HCT116 (cell line): Measurements from ENCODE around the gene TRIM10. TPM values are rescaled to one million over a fixed set of nuclear protein-coding genes. Genes with fewer than 3 reads are reported as not detected.
"Not testable (repeated sequence)": the region's sequence is repeated elsewhere in the genome, so short reads cannot be mapped to it uniquely, and the experiment has no call there.

ENCODE experiments used
- ATAC-seq: fragments of 200-7000 bp; cut with Tn5 transposase; 2 replicates; pipeline ENCODE4 v1.9.1; 2020; ENCODE audit warnings: mild to moderate bottlenecking, moderate library complexity
- BruUV-seq: library from RNA; stranded (reverse); fragments of 400-500 nt; replicated peaks from 2 replicates; lab custom pipeline; 2021; lab: Mats Ljungman, UMichigan
- CTCF ChIA-PET: fragments of 300-600 bp; sonication (Branson Sonifier 250); formaldehyde crosslinking; loops from one replicate; lab custom pipeline; 2021; ENCODE audit warnings: antibody characterized with exemption; lab: Charles Lee
- POLR2A ChIA-PET: fragments of 300-600, 350-600 bp; sonication (Branson Sonifier 250); formaldehyde crosslinking; loops from one replicate; lab custom pipeline; 2021; ENCODE audit warnings: antibody characterized with exemption; lab: Charles Lee
- RAD21 ChIA-PET, 2 experiments: fragments of 300-600 bp; sonication (Branson Sonifier 250); formaldehyde crosslinking; loops; one replicate each; lab custom pipeline; 2023; ENCODE audit warnings: low total read pairs in 2 of 2; ENCODE audit not compliant: uncharacterized antibody in 2 of 2, unreplicated experiment in 2 of 2, low non-redundant PET in 1 of 2; lab: Charles Lee
- DNase-seq: peaks from one replicate; pipeline ENCODE4 v3.0.0-alpha.2; 2010; ENCODE audit warnings: low read depth, low spot score
- H2AFZ ChIP-seq: fragments of 200-600 bp; shearing (Covaris generic), sonication (generic); 2 replicates; pipeline ENCODE4 v1.6.1; 2017; ENCODE audit warnings: low read depth, mixed run types, mixed read lengths, antibody characterized with exemption, low read length; ENCODE audit not compliant: poor library complexity, severe bottlenecking
- H3K27ac ChIP-seq: 2 replicates; pipeline ENCODE4 v1.5.1; 2012; ENCODE audit warnings: low read depth, low read length
- H3K27me3 ChIP-seq: fragments of 200-600 bp; sonication (generic); 2 replicates; pipeline ENCODE4 v1.6.1; 2016; ENCODE audit warnings: mixed run types, low read length, mixed read lengths; ENCODE audit not compliant: insufficient read depth
- H3K36me3 ChIP-seq, 2 experiments: fragments of 200-500 bp in 1 of 2; fragments of 200-600 bp in 1 of 2; sonication (Bioruptor generic) in 1 of 2; sonication (generic) in 1 of 2; 2 replicates each; pipeline versions ENCODE4 v1.5.1 to v1.6.1; 2014 to 2016; ENCODE audit warnings: low read length in 2 of 2, inconsistent platforms in 1 of 2, mixed read lengths in 1 of 2, mixed run types in 1 of 2; ENCODE audit not compliant: insufficient read depth in 2 of 2, control insufficient read depth in 1 of 2
- H3K4me1 ChIP-seq, 2 experiments: fragments of 200-600 bp in 1 of 2; sonication (generic) in 1 of 2; 2 replicates each; pipeline versions ENCODE4 v1.5.1 to v1.6.1; 2012 to 2017; ENCODE audit warnings: low read length in 2 of 2, inconsistent platforms in 1 of 2, mild to moderate bottlenecking in 1 of 2, mixed read lengths in 1 of 2, mixed run types in 1 of 2, moderate library complexity in 1 of 2; ENCODE audit not compliant: insufficient read depth in 2 of 2, control insufficient read depth in 1 of 2
- H3K4me2 ChIP-seq: fragments of 200-600 bp; sonication (generic); 2 replicates; pipeline ENCODE4 v1.6.1; 2017; ENCODE audit warnings: mixed run types, low read length, mixed read lengths
- H3K4me3 ChIP-seq, 2 experiments: fragments of 200-600 bp in 1 of 2; sonication (generic) in 1 of 2; replicated peaks in 1 of 2; 2 replicates each; pipeline ENCODE4 v1.5.1; 2011 to 2016; ENCODE audit warnings: low read length in 2 of 2, control low read depth in 1 of 2, low read depth in 1 of 2, mild to moderate bottlenecking in 1 of 2, mixed read lengths in 1 of 2, mixed run types in 1 of 2
- H3K79me2 ChIP-seq: fragments of 200-600 bp; sonication (generic); 2 replicates; pipeline ENCODE4 v1.6.1; 2017; ENCODE audit warnings: mild to moderate bottlenecking, mixed run types, low read length, moderate library complexity, mixed read lengths; ENCODE audit not compliant: insufficient read depth
- H3K9ac ChIP-seq: fragments of 200-600 bp; sonication (generic); 2 replicates; pipeline ENCODE4 v1.6.1; 2016; ENCODE audit warnings: low read length, mixed read lengths
- H3K9me2 ChIP-seq: fragments of 200-600 bp; sonication (generic), shearing (Covaris generic); 2 replicates; pipeline ENCODE4 v1.6.1; 2017; ENCODE audit warnings: mixed run types, mild to moderate bottlenecking, moderate library complexity; ENCODE audit not compliant: insufficient read depth
- H3K9me3 ChIP-seq, 2 experiments: fragments of 200-500 bp in 1 of 2; fragments of 200-600 bp in 1 of 2; sonication (Bioruptor generic) in 1 of 2; sonication (generic) in 1 of 2; 2 replicates each; pipeline ENCODE4 v1.6.1; 2014 to 2017; ENCODE audit warnings: low read length in 2 of 2, mixed read lengths in 2 of 2, inconsistent platforms in 1 of 2, low read depth in 1 of 2, mild to moderate bottlenecking in 1 of 2, mixed run types in 1 of 2, moderate library complexity in 1 of 2; ENCODE audit not compliant: control insufficient read depth in 1 of 2, insufficient read depth in 1 of 2
- H4K20me1 ChIP-seq: fragments of 200-600 bp; sonication (generic), shearing (Covaris generic); 2 replicates; pipeline ENCODE4 v1.6.1; 2017; ENCODE audit warnings: mixed run types, mild to moderate bottlenecking, moderate library complexity; ENCODE audit not compliant: insufficient read depth
- CBX3 ChIP-seq: IDR thresholded peaks from 2 replicates; pipeline ENCODE4 v1.6.1; 2012; ENCODE audit warnings: low read depth
- CEBPB ChIP-seq: IDR thresholded peaks from 2 replicates; pipeline ENCODE4 v1.6.1; 2012; ENCODE audit warnings: low read depth
- EZH2phosphoT487 ChIP-seq: fragments of 200-600 bp; IDR thresholded peaks from 2 replicates; pipeline ENCODE4 v1.6.1; 2018; ENCODE audit warnings: antibody characterized with exemption, borderline replicate concordance
- FOSL1 ChIP-seq: IDR thresholded peaks from 2 replicates; pipeline ENCODE4 v1.6.1; 2012; ENCODE audit warnings: low read depth
- MAX ChIP-seq: IDR thresholded peaks from 2 replicates; pipeline ENCODE4 v1.6.1; 2012
- POLR2A ChIP-seq: IDR thresholded peaks from 2 replicates; pipeline ENCODE4 v1.7.0; 2011; ENCODE audit warnings: borderline replicate concordance; ENCODE audit not compliant: insufficient read depth, insufficient read length; ENCODE audit errors: extremely low read depth
- REST ChIP-seq: IDR thresholded peaks from 2 replicates; pipeline ENCODE4 v1.6.1; 2012; ENCODE audit warnings: low read depth
- SRF ChIP-seq: IDR thresholded peaks from 2 replicates; pipeline ENCODE4 v1.6.1; 2012; ENCODE audit warnings: low read depth
- TCF7L2 ChIP-seq: IDR thresholded peaks from 2 replicates; pipeline ENCODE4 v1.7.0; 2011; ENCODE audit warnings: borderline replicate concordance, inconsistent platforms; ENCODE audit not compliant: insufficient read depth, insufficient read length; ENCODE audit errors: extremely low read depth
- ZNF274 ChIP-seq: fragments of 200-500 bp; sonication (Bioruptor generic); IDR thresholded peaks from 2 replicates; pipeline ENCODE4 v1.6.1; 2014; ENCODE audit warnings: mild to moderate bottlenecking, low read depth, low read length, inconsistent platforms
- intact Hi-C: fragments of 100-400 bp; cut with micrococcal nuclease; formaldehyde crosslinking; loops from 2 replicates; pipeline ENCODE4 v1.10.0; 2022
- total RNA-seq: library from RNA; stranded (reverse); gene quantifications from one replicate; pipeline ENCODE4 v1.2.1, GENCODE V29; 2021; ENCODE audit not compliant: unreplicated experiment

TRIM10 gene
- total RNA-seq, 1 experiment from 2014 or later: 0.98 TPM

- ChIA-PET CTCF (no interaction called here), POLR2A (no interaction called here), RAD21 (no interaction called here)
- no peak overlapping the region for H3K27ac ChIP-seq
- no peak overlapping the region for H3K4me3 ChIP-seq
- no TSS peak for BruUV-seq
- peaks cover 5 to 9% of the 10 kb centered on the region in 2 experiments; a peak in 3 of 4 replicates for H3K4me1 ChIP-seq
- no peak overlapping the region for H3K9ac ChIP-seq
- H3K36me3 ChIP-seq: no peaks in the 10 kb centered on the region
- intact Hi-C loops: no loop called here
- H3K9me2 ChIP-seq: no peaks in the 10 kb centered on the region
- TF ChIP-seq TCF7L2: no peak
- no peak for TF ChIP-seq EZH2phosphoT487
- TF ChIP-seq CEBPB: no peak
- no peak for TF ChIP-seq ZNF274
- TF ChIP-seq REST: no peak
- no peak for TF ChIP-seq FOSL1
- no peaks in the 10 kb centered on the region for H3K27me3 ChIP-seq
- no peaks in the 10 kb centered on the region for H4K20me1 ChIP-seq
- no peaks in the 10 kb centered on the region for H3K9me3 ChIP-seq
- H3K79me2 ChIP-seq: no peaks in the 10 kb centered on the region
- no peak overlapping the region for H2AFZ ChIP-seq
- no peak for ATAC-seq
- H3K4me2 ChIP-seq: no peak overlapping the region
- no peak for DNase-seq
Measured at GRCh38 chr6:30168741-30169140, 7.7 kb upstream of the TRIM10 start.

GRCh38 chr6:30167101-30167500 lies 6.1 kb upstream of the TRIM10 start:
- no peak for TF ChIP-seq ZNF274
- TF ChIP-seq CBX3: no peak
- no peak for TF ChIP-seq SRF
- no peak for TF ChIP-seq FOSL1
- TF ChIP-seq EZH2phosphoT487: no peak
- no peak for TF ChIP-seq POLR2A
- TF ChIP-seq MAX: no peak

GRCh38 chr6:30165238-30165637 lies 4.2 kb upstream of the TRIM10 start:
- H3K27me3 ChIP-seq, ATAC-seq, H2AFZ ChIP-seq, RAD21 ChIA-PET, intact Hi-C loops, H3K36me3 ChIP-seq, H3K9me3 ChIP-seq, DNase-seq, POLR2A ChIA-PET, H3K27ac ChIP-seq, H3K4me3 ChIP-seq, H3K9me2 ChIP-seq, H3K9ac ChIP-seq, H3K4me2 ChIP-seq, H4K20me1 ChIP-seq, H3K79me2 ChIP-seq, CTCF ChIA-PET, BruUV-seq: not testable (repeated sequence)
- peaks cover 9 to 25% of the 10 kb centered on the region in 2 experiments; a peak in 3 of 4 replicates for H3K4me1 ChIP-seq

More at GRCh38 chr6:30167101-30167500, 6.1 kb upstream of the TRIM10 start:
- no peak overlapping the region for H2AFZ ChIP-seq
- H3K27ac ChIP-seq: no peak overlapping the region
- ATAC-seq (no peak), DNase-seq (no peak)
- no TSS peak for BruUV-seq
- H3K79me2 ChIP-seq: no peaks in the 10 kb centered on the region
- H3K9ac ChIP-seq: no peak overlapping the region
- no peaks in the 10 kb centered on the region for H3K27me3 ChIP-seq
- H3K36me3 ChIP-seq: no peaks in the 10 kb centered on the region
- no peaks in the 10 kb centered on the region for H3K9me2 ChIP-seq
- no peaks in the 10 kb centered on the region for H3K9me3 ChIP-seq
- CTCF ChIA-PET: interaction anchor here (1.9 kb wide), 1 partner anchor 64 kb away, joined by 6 read pairs; no protein-coding TSS in a partner anchor
- no peaks in the 10 kb centered on the region for H4K20me1 ChIP-seq
- peaks cover 9 to 24% of the 10 kb centered on the region in 2 experiments; a peak in 3 of 4 replicates for H3K4me1 ChIP-seq
- no peak overlapping the region for H3K4me3 ChIP-seq
- POLR2A ChIA-PET: no interaction called here
- RAD21 ChIA-PET: no interaction called here
- intact Hi-C loops: no loop called here
- H3K4me2 ChIP-seq: no peak overlapping the region
